GM23248 (cell line): ENCODE data around the gene COL23A1. TPM values are rescaled to one million over a fixed set of nuclear protein-coding genes. Genes with fewer than 3 reads are reported as not detected.
A peak's percentile ranks its signal among the peaks of the same experiment; 100 is the strongest.

Experiments
- DNase-seq: peaks from one replicate; pipeline ENCODE4 v3.0.0-alpha.2; 2015
- H2AFZ ChIP-seq: fragments of 200-600 bp; sonication (generic); 2 replicates; pipeline ENCODE4 v1.6.1; 2016; ENCODE audit warnings: antibody characterized with exemption
- H3F3A ChIP-seq: fragments of 200-600 bp; sonication (generic); 2 replicates; pipeline ENCODE4 v1.6.1; 2016; ENCODE audit warnings: mild to moderate bottlenecking, antibody characterized with exemption, mixed run types; ENCODE audit not compliant: insufficient read depth
- H3K27ac ChIP-seq: fragments of 200-600 bp; sonication (generic); 2 replicates; pipeline ENCODE4 v1.5.1; 2016; ENCODE audit warnings: mild to moderate bottlenecking
- H3K27me3 ChIP-seq: fragments of 200-600 bp; sonication (generic); replicated peaks from 2 replicates; pipeline ENCODE4 v1.6.1; 2016; ENCODE audit warnings: mild to moderate bottlenecking; ENCODE audit not compliant: insufficient read depth
- H3K36me3 ChIP-seq: fragments of 200-600 bp; sonication (generic); 2 replicates; pipeline ENCODE4 v1.6.1; 2016; ENCODE audit warnings: low read depth, mild to moderate bottlenecking
- H3K4me1 ChIP-seq: fragments of 200-600 bp; sonication (generic); 2 replicates; pipeline ENCODE4 v1.6.1; 2016; ENCODE audit warnings: mild to moderate bottlenecking; ENCODE audit not compliant: insufficient read depth
- H3K4me2 ChIP-seq: fragments of 200-600 bp; sonication (generic); one replicate; pipeline ENCODE4 v1.6.1; 2016; ENCODE audit warnings: mild to moderate bottlenecking; ENCODE audit not compliant: unreplicated experiment
- H3K4me3 ChIP-seq: fragments of 200-600 bp; sonication (generic); 2 replicates; pipeline ENCODE4 v1.5.1; 2016; ENCODE audit warnings: mild to moderate bottlenecking
- H3K79me2 ChIP-seq: fragments of 200-600 bp; sonication (generic); 2 replicates; pipeline ENCODE4 v1.6.1; 2016; ENCODE audit warnings: mild to moderate bottlenecking; ENCODE audit not compliant: insufficient read depth
- H3K9ac ChIP-seq: fragments of 200-600 bp; sonication (generic); 2 replicates; pipeline ENCODE4 v1.6.1; 2016; ENCODE audit warnings: mild to moderate bottlenecking
- H3K9me2 ChIP-seq: fragments of 200-600 bp; sonication (generic); 2 replicates; pipeline ENCODE4 v1.6.1; 2016; ENCODE audit warnings: mixed run types, mild to moderate bottlenecking, moderate library complexity; ENCODE audit not compliant: insufficient read depth
- H3K9me3 ChIP-seq: fragments of 200-600 bp; sonication (generic); one replicate; pipeline ENCODE4 v1.6.1; 2017; ENCODE audit warnings: low read depth
- H4K20me1 ChIP-seq: fragments of 200-600 bp; sonication (generic); 2 replicates; pipeline ENCODE4 v1.6.0; 2016; ENCODE audit not compliant: insufficient read depth
- EZH2 ChIP-seq: fragments of 200-600 bp; sonication (generic); IDR thresholded peaks from 2 replicates; pipeline ENCODE4 v1.6.1; 2018; ENCODE audit warnings: antibody characterized with exemption, mild to moderate bottlenecking; ENCODE audit not compliant: insufficient read depth, poor library complexity, severe bottlenecking
- EZH2phosphoT487 ChIP-seq: fragments of 200-600 bp; sonication (generic); IDR thresholded peaks from 2 replicates; pipeline ENCODE4 v1.6.1; 2018; ENCODE audit warnings: antibody characterized with exemption, moderate library complexity, mild to moderate bottlenecking, low read depth; ENCODE audit not compliant: insufficient read depth
- WGBS, 2 experiments: methylation state at CpG; one replicate each; pipeline ENCODE4 v1.1.6; 2015 to 2017; ENCODE audit warnings: low lambda C conversion rate in 2 of 2, low coverage in 1 of 2; ENCODE audit errors: missing lambda C conversion rate in 2 of 2; 5-methylcytosine and 5-hydroxymethylcytosine counted together
- in situ Hi-C: fragments of 300-500 bp; cut with MboI; formaldehyde crosslinking; loops from 2 replicates; pipeline ENCODE4 v1.15.0; 2020
- polyA plus RNA-seq: library from polyadenylated mRNA; unstranded; fragments of >200 nt; fragmentation: Nextera tagmentation; extraction: Ambion mirVana; gene quantifications from 2 replicates; pipeline ENCODE4 v1.2.1, GENCODE V29; 2016
- total RNA-seq: library from RNA; depleted of rRNA; stranded (reverse); fragments of >200 nt; shearing (Covaris generic); gene quantifications from 2 replicates; pipeline ENCODE4 v1.2.3, GENCODE V29; 2014

COL23A1 gene
- total and polyA plus RNA-seq, 2 experiments from 2014 or later: not detected

GRCh38 chr5:178418031-178418430, 172.2 kb downstream of the COL23A1 start:
- H3K4me1 ChIP-seq: no peaks in the 10 kb centered on the region
- no peak overlapping the region for H3K9ac ChIP-seq
- H3K36me3 ChIP-seq: no peaks in the 10 kb centered on the region
- no peak overlapping the region for H2AFZ ChIP-seq
- TF ChIP-seq EZH2: no peak
- TF ChIP-seq EZH2phosphoT487: no peak
- no peaks in the 10 kb centered on the region for H3K9me2 ChIP-seq
- in situ Hi-C loops: no loop called here
- H3K4me3 ChIP-seq: no peak overlapping the region
- DNase-seq: no peak
- WGBS, 2 experiments: 59 to 67% methylated on average over 2 of the region's 2 CpGs
- H4K20me1 ChIP-seq: no peaks in the 10 kb centered on the region
- no peak overlapping the region for H3K4me2 ChIP-seq
- no peaks in the 10 kb centered on the region for H3K27me3 ChIP-seq
- H3K79me2 ChIP-seq: no peaks in the 10 kb centered on the region
- H3F3A ChIP-seq: no peaks in the 10 kb centered on the region
- H3K9me3 ChIP-seq: no peaks in the 10 kb centered on the region
- H3K27ac ChIP-seq: no peak overlapping the region

- Histone ChIP-seq H3K79me2 (no peaks in the 10 kb centered on the region), H3K4me1 (no peaks in the 10 kb centered on the region), H3K4me3 (no peak overlapping the region), H3K9ac (no peak overlapping the region), H2AFZ (no peak overlapping the region), H3K27ac (no peak overlapping the region), H3K4me2 (no peak overlapping the region), H3K36me3 (no peaks in the 10 kb centered on the region), H3K27me3 (no peaks in the 10 kb centered on the region), H3F3A (no peaks in the 10 kb centered on the region), H3K9me3 (no peaks in the 10 kb centered on the region), H3K9me2 (no peaks in the 10 kb centered on the region), H4K20me1 (no peaks in the 10 kb centered on the region)
- no peak for DNase-seq
- no peak for TF ChIP-seq EZH2
- no peak for TF ChIP-seq EZH2phosphoT487
- in situ Hi-C loops: no loop called here
- 75 to 76% methylated on average over 13 of the region's 13 CpGs for WGBS, 2 experiments
Measured at GRCh38 chr5:178417391-178417811, 172.8 kb downstream of the COL23A1 start.

DNA sequence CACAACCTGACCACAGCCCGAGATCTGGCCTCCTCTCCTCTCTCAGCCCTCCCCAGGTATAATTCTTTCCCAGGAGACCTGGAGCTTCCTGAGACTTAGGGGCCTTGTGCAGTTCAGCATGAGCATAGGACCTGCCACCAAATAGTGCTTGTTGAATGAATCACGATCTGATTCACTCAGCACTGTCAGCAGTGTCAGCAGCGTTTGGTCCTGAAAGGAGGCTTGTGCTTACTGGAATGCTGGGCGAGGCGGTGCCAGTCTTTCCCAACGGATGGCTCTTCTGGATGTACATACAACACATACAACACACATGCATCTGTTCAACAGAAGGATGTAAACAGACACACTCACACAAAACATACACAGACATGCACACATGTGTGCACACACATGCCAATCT, 173.3 kb downstream of the COL23A1 start:
- Histone ChIP-seq H3F3A (no peaks in the 10 kb centered on the region), H3K27ac (no peak overlapping the region), H4K20me1 (no peaks in the 10 kb centered on the region), H3K4me1 (no peaks in the 10 kb centered on the region), H3K79me2 (no peaks in the 10 kb centered on the region), H3K9ac (no peak overlapping the region), H3K36me3 (no peaks in the 10 kb centered on the region), H2AFZ (no peak overlapping the region), H3K4me2 (no peak overlapping the region), H3K9me3 (no peaks in the 10 kb centered on the region), H3K27me3 (no peaks in the 10 kb centered on the region), H3K4me3 (no peak overlapping the region), H3K9me2 (no peaks in the 10 kb centered on the region)
- 28 to 41% methylated on average over 6 of the region's 6 CpGs for WGBS, 2 experiments
- in situ Hi-C loops: no loop called here
- TF ChIP-seq EZH2phosphoT487 (no peak), EZH2 (no peak)
- peak; percentile 43 for DNase-seq

- in situ Hi-C loops: no loop called here
- 82 to 86% methylated on average over 12 of the region's 12 CpGs for WGBS, 2 experiments
- H3K27ac ChIP-seq: no peak overlapping the region
Measured at GRCh38 chr5:178416206-178416882, 173.8 kb downstream of the COL23A1 start.

More at GRCh38 chr5:178416206-178416882, 173.8 kb downstream of the COL23A1 start:
- H3K79me2 ChIP-seq: no peaks in the 10 kb centered on the region
- no peaks in the 10 kb centered on the region for H4K20me1 ChIP-seq
- H2AFZ ChIP-seq: no peak overlapping the region
- no peaks in the 10 kb centered on the region for H3K36me3 ChIP-seq
- H3K9ac ChIP-seq: no peak overlapping the region
- TF ChIP-seq EZH2: no peak
- no peak for TF ChIP-seq EZH2phosphoT487
- no peak overlapping the region for H3K4me2 ChIP-seq
- H3K9me2 ChIP-seq: no peaks in the 10 kb centered on the region
- H3F3A ChIP-seq: no peaks in the 10 kb centered on the region
- no peak for DNase-seq
- H3K4me3 ChIP-seq: no peak overlapping the region
- H3K27me3 ChIP-seq: no peaks in the 10 kb centered on the region
- no peaks in the 10 kb centered on the region for H3K9me3 ChIP-seq
- no peaks in the 10 kb centered on the region for H3K4me1 ChIP-seq
